Kidney (tissue), 14 donors: Measurements from ENCODE around the gene NF2. TPM values are rescaled to one million over a fixed set of nuclear protein-coding genes. Genes with fewer than 3 reads are reported as not detected.

ENCODE experiments used
- DNase-seq, 5 donors: peaks; one replicate each; pipeline ENCODE4 v3.0.0-alpha.2; 2013 to 2020
- FAIRE-seq: peaks from 2 replicates; lab custom pipeline; 2012; peaks lifted over from hg19 to GRCh38; lab: Jason Lieb, UNC
- H3K27ac ChIP-seq, 2 donors: one replicate each; pipeline ENCODE4 v1.7.0; 2013; ENCODE audit warnings: low read depth in 2 of 2, low read length in 2 of 2, inconsistent platforms in 1 of 2
- H3K27me3 ChIP-seq: one replicate; pipeline ENCODE4 v1.7.1; 2013; ENCODE audit warnings: low read length, inconsistent platforms; ENCODE audit not compliant: control insufficient read depth, insufficient read depth
- H3K36me3 ChIP-seq, 3 donors: one replicate each; pipeline versions ENCODE4 v1.7.0 to v1.7.1; 2013; ENCODE audit warnings: low read length in 3 of 3, control low read depth in 1 of 3, inconsistent platforms in 1 of 3; ENCODE audit not compliant: insufficient read depth in 3 of 3, control insufficient read depth in 2 of 3
- H3K4me1 ChIP-seq, 3 donors: one replicate each; pipeline versions ENCODE4 v1.7.0 to v1.7.1; 2013; ENCODE audit warnings: low read length in 3 of 3, inconsistent platforms in 1 of 3, low read depth in 1 of 3; ENCODE audit not compliant: control insufficient read depth in 2 of 3, insufficient read depth in 2 of 3
- H3K4me3 ChIP-seq, 3 donors: one replicate each; pipeline versions ENCODE4 v1.7.0 to v1.8.1; 2013; ENCODE audit warnings: low read length in 3 of 3, control low read depth in 1 of 3, inconsistent platforms in 1 of 3
- H3K9ac ChIP-seq, 3 donors: one replicate each; pipeline versions ENCODE4 v1.7.0 to v1.7.1; 2013; ENCODE audit warnings: low read length in 3 of 3, control low read depth in 1 of 3, inconsistent platforms in 1 of 3
- H3K9me3 ChIP-seq, 3 donors: one replicate each; pipeline versions ENCODE4 v1.7.0 to v1.7.1; 2013; ENCODE audit warnings: low read length in 3 of 3, control low read depth in 1 of 3, inconsistent platforms in 1 of 3; ENCODE audit not compliant: control insufficient read depth in 2 of 3, insufficient read depth in 1 of 3
- CTCF ChIP-seq: IDR thresholded peaks from 3 replicates; pipeline ENCODE4 v1.5.1; 2012; ENCODE audit warnings: mild to moderate bottlenecking, moderate library complexity, borderline replicate concordance; ENCODE audit not compliant: insufficient read depth; ENCODE audit errors: extremely low read depth
- intact Hi-C: fragments of 100-400 bp; cut with DNase I; formaldehyde crosslinking; loops from one replicate; pipeline ENCODE4 v1.11.1; 2022
- polyA plus RNA-seq: library from polyadenylated mRNA; stranded (reverse); fragments of 350-450 nt; fragmentation: Illumina TruSeq; extraction: RNeasy Lipid Tissue Mini Kit (QIAGEN cat#74804); gene quantifications from one replicate; pipeline ENCODE4 v1.2.3, GENCODE V29; 2014; ENCODE audit warnings: low read depth, low replicate concordance; ENCODE audit not compliant: insufficient read depth
- total RNA-seq: library from RNA; stranded (reverse); fragmentation: NEBNext Ultra II Directional; extraction: Animal tissue kit (Norgen Biotek cat#: 25700); gene quantifications from one replicate; pipeline ENCODE4 v1.2.1, GENCODE V29; 2021
- donor health status: control.
- donor health status: control.
- donor health status: control.
- donor health status: control.
- donor health status: control.
- donor health status: DM: yes; HTN: yes; CAD: no.
- donor health status: Normal renal cell carcinoma (clear cell type).

NF2 gene
- total and polyA plus RNA-seq, 2 donors from 2014 or later: 15.4 to 60.6 TPM

GRCh38 chr22:29700900-29701154 is 97.4 kb downstream of the NF2 start:
- TF ChIP-seq CTCF: no peak
- no peak for DNase-seq
- intact Hi-C loops: no loop called here
- H3K9me3 ChIP-seq: no peaks in the 10 kb centered on the region
- no peak overlapping the region for H3K4me3 ChIP-seq
- peaks cover 0 to 6% (median 0%) of the 10 kb centered on the region in 3 donors for H3K4me1 ChIP-seq
- H3K9ac ChIP-seq: no peak overlapping the region
- no peak for FAIRE-seq
- H3K36me3 ChIP-seq: no peaks in the 10 kb centered on the region
- H3K27me3 ChIP-seq: no peaks in the 10 kb centered on the region
- no peak overlapping the region for H3K27ac ChIP-seq

GRCh38 chr22:29701155-29701999 is 97.9 kb downstream of the NF2 start:
- no peak overlapping the region for H3K4me3 ChIP-seq
- H3K27me3 ChIP-seq: no peaks in the 10 kb centered on the region
- peak in 1 of 5 donors; percentile 51 for DNase-seq
- no peak for TF ChIP-seq CTCF
- H3K4me1 ChIP-seq: peaks cover 0 to 6% (median 0%) of the 10 kb centered on the region in 3 donors
- H3K36me3 ChIP-seq: no peaks in the 10 kb centered on the region
- no peak overlapping the region for H3K27ac ChIP-seq
- intact Hi-C loops: no loop called here
- H3K9me3 ChIP-seq: no peaks in the 10 kb centered on the region
- H3K9ac ChIP-seq: no peak overlapping the region
- no peak for FAIRE-seq

- no peaks in the 10 kb centered on the region for H3K36me3 ChIP-seq
- H3K9me3 ChIP-seq: no peaks in the 10 kb centered on the region
- TF ChIP-seq CTCF: no peak
- H3K9ac ChIP-seq: no peak overlapping the region
- no peaks in the 10 kb centered on the region for H3K27me3 ChIP-seq
- peaks cover 0 to 6% (median 0%) of the 10 kb centered on the region in 3 donors for H3K4me1 ChIP-seq
- FAIRE-seq: no peak
- DNase-seq: no peak
- H3K27ac ChIP-seq: no peak overlapping the region
- no peak overlapping the region for H3K4me3 ChIP-seq
- intact Hi-C loops: no loop called here
Observed at GRCh38 chr22:29702000-29702930, 98.8 kb downstream of the NF2 start.
